Measurements from ENCODE around the gene DSTYK.

DSTYK gene

GRCh38 chr1:205211169-205211838, at the start of gene DSTYK:
Gene DSTYK, minus strand, starts transcription at chr1:205211702. Its CDS starts 167 bp downstream, at chr1:205211535.
- peak; percentile 97 for DNase-seq

DNA sequence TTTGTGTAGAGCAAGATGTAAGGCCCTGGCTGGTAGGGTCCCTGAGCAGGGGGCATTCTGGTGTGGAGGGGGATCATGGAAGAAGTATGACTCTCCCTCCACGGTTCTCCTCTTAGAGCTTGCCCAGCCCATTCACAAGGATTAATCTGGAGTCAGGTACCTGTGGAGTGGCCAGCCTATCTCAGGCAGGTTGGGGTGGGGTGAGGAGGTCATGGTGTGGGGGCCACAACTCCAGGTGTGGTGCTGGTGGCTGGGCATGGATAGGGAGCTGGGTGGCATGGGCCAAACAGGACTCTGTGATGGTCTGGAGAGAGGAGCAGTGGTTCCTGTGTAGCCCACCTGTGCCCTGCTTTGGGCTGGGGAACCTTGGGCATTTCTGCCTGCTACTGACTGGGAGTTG, 48.5 kb upstream of the DSTYK start:
- DNase-seq: no peak

DNA sequence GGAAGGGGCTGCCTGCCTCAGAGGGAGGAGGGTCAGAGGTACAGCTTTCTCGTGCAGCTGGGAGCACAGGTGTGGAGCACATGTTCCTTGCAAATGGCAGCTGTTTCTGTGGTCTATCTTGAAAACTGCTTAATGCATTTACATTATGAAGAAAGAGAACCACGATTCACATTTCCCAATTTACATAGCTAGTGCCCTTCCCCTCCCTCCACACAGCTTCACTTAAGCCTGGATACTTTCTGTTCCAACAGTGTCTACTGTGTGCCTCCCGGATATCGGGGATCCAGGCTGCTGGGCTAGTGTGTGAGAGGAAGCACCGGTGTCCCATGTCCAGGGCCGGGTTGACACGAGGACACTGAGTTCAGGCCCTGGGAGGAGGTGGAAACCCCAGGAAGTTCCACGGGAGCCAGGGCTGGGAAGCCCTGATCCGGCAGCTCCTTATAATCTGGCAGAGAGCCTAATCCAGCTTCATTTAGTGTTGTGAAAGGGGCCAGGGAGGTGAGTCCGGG, 47.9 kb upstream of the DSTYK start:
- DNase-seq: no peak

DNA sequence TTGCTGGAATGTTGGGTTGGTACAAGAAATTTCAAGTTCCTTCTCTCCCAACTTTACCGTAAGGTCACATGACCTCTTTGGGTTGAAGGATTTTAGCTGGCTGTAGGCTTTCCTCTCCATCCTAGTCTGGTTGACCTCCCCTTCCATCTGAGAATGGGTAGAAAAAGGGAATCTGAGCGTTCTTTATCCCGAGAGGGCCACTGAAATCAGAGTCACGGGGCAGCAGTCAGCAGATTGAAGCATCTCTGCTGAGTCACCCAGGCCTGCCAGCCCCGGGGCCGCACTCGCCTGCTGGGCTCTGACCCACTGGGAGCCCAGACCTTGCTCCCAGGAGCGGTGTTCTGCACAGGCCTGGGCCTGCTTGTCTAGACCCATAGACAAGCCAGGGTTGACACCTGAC, 47.2 kb upstream of the DSTYK start:
- no peak for DNase-seq

DNA sequence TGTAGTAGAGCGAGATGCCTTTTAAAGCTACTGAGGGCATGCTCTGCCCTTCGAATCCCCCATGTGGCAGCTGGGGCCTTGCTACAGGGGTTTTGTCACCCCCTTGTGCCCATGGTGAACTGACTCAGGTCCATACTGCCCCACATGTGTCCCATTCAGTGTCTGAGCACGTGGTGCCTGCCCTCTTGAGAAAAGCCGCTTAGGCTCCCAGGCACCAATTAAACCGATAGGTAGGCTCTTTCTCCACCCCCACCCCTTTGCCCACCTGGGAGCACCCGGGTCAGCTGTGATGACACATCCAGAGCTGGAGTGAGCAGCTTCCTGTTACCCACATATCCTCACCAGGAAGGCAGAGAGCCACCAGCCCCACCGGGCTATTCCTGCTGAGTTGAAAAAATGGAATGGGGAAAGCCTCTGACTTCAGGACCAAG, 46.8 kb upstream of the DSTYK start:
- DNase-seq: no peak

DNA sequence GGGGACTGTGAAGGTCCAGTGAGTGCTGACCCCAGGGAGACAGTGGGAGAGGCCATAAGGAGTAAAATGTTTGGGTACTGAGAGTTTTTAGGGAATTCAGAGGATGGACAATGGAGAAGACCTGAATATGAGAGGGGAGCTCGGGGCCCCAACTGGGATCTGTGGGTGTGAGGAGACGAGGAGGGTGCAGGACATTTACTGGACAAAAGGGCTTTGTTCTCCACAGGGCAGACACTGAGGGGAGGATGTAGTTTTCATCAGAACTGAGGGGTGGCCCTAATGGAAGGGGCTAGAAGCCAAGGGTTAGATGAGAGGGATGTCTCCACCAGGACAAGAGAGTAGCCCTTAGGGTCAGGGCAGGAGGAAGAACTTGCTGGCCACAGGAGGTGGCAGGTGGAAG, 46.2 kb upstream of the DSTYK start:
- no peak for DNase-seq

GRCh38 chr1:205256951-205257625, 45.6 kb upstream of the DSTYK start:
- no peak for DNase-seq

GRCh38 chr1:205255941-205256780, 44.7 kb upstream of the DSTYK start:
- DNase-seq: peak; percentile 80

DNA sequence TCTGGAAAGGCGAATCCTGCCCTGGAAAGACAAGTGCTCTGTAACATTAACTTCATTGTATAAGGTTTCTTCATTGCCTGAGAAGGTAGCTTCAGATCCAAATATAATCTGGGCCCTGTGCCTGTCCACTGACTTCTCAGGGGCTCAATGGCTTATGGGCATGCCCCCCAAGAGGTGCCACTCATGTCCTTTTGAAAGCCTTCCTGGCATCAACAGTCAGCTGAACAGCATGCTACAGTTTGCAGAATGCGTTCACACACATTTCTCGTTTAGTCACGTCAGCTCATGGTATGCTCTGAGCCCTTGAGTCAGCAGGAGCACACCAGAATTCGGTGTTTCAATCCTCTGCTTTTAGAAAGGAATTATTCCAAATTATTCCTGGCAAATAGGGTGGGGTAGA, 40.1 kb upstream of the DSTYK start:
- no peak for DNase-seq

DNA sequence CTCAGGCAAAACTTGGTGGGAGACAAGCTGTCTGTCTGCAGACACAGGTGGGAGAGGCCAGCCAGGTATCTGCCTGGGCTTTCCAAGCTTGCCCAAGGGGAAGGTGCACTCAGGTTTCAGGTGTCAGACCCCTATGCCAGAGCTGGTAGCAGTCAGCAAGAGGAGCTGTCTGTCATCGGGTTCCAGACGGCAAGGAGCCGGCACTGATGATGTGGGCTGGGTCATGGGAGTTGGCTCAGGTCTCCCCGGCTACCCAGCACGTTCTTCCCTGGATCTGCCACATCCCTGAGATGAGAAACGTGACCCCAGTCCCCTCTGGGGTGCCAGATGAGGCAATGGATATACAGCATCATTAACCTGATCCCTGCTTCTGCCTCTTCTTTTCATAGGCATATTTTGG, 39.2 kb upstream of the DSTYK start:
- DNase-seq: no peak

DNA sequence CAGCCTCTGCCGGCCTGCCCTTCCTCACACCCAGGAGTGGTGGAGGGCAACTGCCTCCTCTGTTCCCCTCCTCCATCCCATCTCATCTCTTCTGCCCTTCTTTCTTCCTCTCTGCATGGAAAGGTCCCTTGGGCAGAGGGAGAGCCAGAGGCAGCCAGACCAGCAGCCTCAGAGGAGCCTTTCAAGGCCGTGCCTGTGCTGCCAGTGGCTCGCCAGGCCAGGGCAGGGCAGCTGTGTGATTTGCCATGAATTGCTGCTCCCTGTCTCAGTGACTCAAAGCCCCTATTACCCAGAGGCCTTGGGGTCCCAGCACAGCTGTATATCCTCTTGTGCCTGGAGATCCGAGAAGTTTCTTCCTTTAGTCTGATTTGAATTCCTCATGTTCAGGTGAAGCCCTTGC, 38.1 kb upstream of the DSTYK start:
- no peak for DNase-seq

DNA sequence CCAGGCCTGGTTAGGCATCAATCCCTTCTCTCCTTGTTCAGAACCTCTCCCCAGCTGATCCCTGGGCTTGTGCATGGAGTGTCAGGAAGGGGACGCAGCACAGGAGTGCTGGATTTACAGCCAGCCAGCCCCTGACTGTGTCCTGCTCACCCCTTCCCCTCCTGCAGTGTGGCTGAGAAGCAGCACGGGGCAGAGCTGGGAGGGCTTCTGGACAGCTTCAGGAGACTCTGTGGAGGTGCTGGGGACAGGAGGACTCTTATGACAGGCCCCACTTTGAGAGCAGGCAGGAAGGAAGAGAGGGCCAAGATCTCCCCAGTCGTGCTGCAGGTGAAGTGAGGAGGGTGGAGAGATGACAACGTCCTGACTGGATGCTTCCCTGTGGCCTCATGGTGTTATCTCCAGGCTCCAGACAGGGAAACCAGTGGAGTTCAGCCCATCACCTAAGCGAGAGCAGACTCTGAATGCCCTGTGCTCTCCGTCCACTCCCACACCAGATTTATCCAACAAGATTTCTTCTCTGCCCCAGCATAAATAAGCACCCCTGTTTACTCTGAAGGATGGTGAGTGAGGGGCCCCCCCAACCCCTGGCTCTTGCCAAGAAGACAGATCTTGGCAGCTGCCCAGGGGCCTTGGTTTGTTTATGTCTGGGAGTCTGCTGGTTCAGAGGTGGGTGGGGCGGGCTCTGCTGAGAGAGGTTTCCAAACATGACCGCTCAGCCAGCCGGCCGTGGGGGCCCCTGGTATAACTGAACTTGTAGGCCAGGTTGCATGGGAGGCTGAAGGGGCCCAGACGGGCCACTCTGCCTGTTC, 37.5 kb upstream of the DSTYK start:
- peak; percentile 69 for DNase-seq

- DNase-seq: peak; percentile 56
These were observed 35.8 kb upstream of the DSTYK start for GRCh38 chr1:205247130-205247921.

GRCh38 chr1:205246351-205247119, 35.0 kb upstream of the DSTYK start:
- no peak for DNase-seq

DNA sequence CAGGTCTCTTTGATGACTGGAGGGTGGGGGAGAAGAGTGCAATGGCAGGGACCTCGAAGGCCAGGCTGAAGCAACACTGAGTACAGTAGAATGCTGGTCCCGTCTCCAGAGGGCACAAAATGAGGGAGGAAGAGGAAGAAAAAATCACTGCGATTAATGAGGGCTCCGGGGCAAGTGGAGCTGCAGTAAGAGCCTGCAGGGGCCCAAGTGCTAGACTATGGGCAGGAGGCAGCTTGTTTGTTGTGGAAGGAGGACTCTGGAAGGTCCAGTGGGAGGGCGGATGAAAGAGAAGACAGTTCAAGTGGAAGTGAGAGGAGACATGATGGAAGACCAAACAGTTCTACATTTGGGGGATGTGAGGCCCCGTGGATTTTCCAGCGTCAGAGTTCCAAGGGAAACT, 33.6 kb upstream of the DSTYK start:
- no peak for DNase-seq

DNA sequence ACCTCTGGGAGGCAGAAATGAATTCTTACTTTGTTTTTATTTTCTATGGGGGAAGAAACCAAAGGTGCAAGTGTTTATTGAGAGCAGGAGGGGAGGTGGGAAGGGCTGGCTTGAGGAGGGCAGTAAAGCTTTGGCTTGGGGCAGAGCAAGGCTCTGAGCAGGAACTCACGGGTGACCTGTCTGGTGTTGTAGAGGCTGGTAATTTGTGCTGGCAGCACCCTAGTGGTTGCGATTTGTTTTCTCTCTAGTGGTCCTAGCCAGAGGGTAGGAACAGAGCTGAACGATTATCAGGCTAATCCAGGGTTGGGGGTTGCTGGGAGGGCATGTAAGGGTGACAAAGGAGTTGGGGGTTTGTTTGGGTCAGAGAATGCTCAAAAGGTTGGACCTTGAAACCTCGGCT, 32.9 kb upstream of the DSTYK start:
- DNase-seq: no peak

- no peak for DNase-seq
These were observed 32.1 kb upstream of the DSTYK start for GRCh38 chr1:205243350-205244191.

DNA sequence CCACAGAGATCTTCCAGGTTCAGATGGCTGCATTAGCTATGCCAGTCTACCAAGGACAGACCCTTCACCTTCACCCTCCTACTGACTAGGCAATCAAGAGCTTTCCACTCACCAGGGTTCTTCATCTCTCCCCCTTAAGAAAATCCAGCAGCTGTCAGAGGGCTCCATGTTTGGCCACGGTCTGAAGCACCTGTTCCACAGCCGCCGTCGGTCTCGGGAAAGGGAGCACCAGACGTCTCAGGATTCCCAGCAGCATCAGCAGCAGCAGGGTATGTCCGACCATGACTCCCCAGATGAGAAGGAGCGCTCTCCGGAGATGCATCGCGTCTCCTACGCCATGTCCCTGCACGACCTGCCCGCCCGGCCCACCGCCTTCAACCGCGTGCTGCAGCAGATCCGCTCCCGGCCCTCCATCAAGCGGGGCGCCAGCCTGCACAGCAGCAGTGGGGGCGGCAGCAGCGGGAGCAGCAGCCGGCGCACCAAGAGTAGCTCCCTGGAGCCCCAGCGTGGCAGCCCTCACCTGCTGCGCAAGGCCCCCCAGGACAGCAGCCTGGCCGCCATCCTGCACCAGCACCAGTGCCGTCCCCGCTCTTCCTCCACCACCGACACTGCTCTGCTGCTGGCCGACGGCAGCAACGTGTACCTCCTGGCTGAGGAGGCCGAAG, 30.0 kb upstream of the DSTYK start:
- DNase-seq: no peak

DNA sequence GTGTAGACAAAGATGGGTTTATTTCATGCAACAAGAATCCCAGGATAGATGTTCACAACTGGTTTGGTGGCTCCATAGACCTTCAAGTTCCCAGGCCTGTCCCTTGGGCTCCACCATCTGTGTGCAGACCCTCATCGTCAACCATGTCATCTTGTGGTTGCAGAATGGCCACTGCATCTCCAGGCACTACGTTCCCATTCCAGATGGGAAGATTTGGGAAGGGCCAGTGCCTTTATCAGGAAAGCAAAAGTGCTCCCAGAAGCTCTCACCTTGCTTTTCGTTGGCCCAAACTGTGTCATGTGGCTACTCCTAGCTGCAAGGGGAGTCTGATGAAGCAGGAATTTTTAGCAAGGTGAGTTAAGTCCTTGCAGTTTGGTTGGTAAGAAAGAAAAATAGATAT, 29.1 kb upstream of the DSTYK start:
- no peak for DNase-seq

GRCh38 chr1:205240118-205240517, 28.6 kb upstream of the DSTYK start:
- no peak for DNase-seq

Measured in NCI-H1092 treated with DMSO at 0.1 percent for 48 hours (cell line).